GM21447 (cell line): ENCODE data around the gene FAM20B.

Source experiments
- ATAC-seq: cut with Tn5 transposase; IDR thresholded peaks from one replicate; pipeline ENCODE4 v1.9.1; 2021; ENCODE audit not compliant: unreplicated experiment

FAM20B gene

DNA sequence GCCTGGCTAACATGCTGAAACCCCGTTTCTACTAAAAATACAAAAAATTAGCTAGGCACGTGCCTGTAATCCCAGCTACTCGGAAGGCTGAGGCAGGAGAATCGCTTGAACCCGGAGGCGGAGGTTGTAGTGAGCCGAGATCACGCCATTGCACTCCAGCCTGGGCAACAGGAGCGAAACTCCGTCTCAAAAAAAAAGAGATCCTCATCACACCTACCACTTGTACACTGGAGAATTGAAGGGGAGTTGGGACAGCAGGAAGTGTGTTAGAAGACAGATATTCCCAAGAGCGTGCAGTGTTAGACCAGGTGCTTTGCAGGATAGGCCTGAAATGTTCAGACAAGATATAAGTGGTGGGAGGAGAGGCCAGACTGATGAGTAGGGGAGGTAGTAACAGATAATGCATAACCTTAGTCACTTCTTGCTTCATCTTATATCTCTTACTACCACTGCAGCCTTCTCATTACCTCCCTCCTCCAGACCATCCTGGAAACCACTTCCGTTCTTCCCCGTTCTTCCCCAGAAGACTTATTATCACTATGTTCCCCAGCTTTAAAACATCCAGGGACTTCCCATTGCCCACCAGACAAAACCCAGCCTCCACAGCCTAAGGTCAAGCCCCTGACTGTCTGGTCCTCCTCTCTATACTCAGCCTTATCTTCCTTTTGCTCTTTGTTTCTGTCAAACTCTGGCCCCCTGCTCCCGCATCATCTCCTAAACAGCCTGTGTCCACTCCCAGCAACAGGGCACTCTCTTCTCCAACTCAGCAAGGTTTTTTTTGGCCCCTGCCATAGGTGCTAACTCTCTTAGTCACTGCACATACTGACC is 21.3 kb downstream of the FAM20B start:
- no peak for ATAC-seq

DNA sequence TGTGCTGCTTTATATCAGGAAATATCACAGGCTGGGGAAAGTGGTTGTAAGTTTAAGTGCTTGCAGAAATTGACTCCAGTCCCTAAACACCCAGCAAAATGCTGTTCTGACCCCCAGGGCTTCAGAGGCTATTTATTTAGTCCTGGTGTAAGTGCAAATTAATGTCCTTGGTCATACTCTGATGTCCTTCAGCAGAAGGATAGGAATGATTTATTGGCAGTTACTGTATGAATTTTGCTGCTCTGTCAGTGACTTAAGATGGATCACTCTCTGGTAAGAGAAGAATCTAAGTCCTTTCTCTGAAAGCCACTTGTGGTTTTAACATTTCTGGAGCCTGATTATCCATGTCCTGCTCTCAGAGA is 21.9 kb downstream of the FAM20B start:
- no peak for ATAC-seq

DNA sequence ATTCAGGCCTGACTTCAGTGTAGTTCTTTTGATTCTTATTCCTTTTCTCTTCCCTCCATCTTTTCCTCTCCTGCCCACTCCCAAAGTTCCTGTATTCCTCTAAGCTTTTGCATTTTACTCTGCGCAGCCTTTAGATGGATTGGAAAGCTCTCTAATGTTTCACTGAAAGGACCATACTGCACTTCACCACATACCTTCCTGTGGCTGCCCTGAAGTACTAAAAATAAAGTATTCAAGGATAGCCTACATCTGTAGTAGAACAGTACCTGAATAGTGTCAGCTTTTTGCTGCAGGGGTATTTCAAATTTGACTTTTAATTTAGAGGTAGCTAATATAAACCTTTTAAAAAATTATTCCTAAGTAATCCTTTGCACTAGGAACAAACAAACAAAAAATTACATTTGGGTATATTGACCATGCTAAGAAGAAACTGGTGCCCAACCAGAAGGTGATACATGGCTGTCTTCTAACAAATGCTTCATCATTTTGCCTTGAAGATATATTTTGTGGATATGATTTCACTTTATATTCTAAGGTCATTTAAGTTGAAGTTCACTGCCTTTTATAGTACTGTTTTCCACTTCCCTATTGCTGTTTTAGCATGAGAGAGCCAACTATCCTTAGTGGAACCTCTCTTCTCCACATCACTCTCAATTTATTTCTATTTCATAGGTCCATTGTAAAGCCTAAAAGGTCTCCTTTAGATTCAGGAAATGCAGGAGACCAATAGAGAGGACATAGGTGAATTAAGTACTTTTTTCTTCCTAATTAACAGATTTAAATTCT is 22.8 kb downstream of the FAM20B start:
- ATAC-seq = no peak

DNA sequence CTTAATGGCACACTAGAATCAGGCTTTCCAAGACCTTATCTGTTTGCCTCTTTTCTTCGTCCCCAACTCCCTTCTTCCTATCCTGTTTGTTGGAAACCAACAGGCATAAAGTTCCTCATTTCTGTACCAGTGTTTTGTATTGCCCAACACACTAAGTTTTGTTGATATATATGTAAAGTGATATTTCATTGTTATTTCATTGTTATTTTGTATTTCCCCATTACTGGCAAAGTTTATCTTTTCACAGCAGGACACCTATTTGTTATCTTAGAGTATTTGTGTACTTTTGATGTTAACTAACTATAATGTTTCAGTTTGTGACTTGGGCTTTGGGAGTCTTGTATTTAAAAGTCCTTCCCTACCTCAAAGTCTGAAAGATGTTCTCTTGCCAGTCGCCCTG is 27.1 kb downstream of the FAM20B start:
- ATAC-seq = no peak

DNA sequence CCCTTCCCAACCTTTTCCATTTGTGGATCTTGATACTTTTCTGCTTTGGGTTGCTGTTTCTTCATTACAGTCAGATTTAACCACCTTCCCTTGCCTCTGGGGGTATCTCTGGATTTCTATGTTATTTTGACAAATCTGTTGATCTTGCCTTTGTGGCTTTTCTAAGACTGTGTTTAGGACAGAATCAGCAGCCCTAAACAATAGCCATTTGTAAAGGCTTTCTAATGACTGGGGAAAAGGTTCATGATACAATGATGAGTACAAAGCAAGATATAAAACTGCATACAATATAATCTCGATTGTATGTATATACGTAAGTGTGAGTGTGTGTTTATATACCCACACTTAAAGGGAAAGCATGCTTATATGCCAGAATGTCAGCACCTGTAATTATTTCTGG is 27.8 kb downstream of the FAM20B start:
- ATAC-seq = no peak

DNA sequence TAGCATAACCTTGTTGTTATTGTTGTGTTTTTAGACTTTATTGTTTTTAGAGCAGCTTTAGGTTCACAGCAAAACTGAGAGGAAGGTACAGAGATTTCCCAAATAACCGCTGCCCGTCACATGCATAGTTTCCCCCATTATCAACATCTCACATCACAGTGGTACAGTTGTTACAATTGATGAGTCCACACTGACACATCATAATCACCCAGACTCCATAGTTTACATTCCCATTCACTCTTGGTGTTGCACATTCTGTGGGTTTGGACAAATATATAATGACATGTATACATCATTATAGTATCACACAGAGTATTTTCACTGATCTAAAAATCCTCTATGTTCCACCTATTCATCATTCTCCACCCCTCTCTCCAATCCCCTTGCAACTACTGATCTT is 30.2 kb downstream of the FAM20B start:
- no peak for ATAC-seq

DNA sequence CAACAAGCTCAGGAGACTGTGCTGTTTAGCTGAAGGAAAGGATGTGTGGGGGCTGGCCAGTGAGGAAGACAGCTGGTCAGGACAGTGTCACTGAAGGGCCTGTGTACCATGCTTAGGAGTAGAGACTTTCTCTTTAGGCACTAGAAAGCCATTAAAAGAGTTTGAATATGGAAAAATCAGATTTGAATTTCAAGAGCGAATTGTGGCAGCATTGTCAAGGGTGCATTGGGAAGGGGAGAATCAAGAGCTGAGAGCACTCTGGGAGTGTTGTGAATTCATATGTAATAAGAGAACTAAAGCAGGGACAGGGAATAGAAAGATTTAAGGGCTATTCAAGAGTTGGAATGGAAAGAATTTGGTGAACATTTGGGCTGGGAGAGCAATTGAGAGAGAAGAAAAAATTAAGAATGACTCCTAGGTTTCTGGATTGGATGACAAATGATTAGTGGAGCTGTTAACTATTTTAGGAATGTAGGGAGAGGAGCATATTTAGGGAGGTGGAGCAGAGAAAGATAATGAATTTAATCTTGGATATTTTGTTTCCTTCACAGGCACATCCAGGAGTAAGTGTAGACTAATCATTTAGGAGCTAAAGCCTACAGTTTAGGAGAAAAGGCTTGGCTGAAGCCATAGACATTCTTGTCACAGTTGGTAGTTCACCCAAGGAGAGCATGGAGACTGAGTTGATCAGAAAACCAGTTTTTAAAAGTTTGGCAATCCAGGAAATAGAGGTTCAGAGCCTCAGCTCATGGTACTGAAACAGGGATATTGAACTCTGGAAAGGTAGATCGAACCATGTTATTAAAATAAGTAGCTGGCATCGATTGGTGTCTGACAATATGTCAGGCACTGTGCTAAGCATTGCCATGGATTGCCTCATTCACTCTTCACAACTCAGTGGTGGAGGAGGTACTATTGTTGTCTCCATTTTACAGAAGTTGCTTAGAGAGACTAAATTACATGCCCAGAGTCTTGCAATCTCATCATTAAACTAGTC is 33.1 kb downstream of the FAM20B start:
- ATAC-seq = no peak

DNA sequence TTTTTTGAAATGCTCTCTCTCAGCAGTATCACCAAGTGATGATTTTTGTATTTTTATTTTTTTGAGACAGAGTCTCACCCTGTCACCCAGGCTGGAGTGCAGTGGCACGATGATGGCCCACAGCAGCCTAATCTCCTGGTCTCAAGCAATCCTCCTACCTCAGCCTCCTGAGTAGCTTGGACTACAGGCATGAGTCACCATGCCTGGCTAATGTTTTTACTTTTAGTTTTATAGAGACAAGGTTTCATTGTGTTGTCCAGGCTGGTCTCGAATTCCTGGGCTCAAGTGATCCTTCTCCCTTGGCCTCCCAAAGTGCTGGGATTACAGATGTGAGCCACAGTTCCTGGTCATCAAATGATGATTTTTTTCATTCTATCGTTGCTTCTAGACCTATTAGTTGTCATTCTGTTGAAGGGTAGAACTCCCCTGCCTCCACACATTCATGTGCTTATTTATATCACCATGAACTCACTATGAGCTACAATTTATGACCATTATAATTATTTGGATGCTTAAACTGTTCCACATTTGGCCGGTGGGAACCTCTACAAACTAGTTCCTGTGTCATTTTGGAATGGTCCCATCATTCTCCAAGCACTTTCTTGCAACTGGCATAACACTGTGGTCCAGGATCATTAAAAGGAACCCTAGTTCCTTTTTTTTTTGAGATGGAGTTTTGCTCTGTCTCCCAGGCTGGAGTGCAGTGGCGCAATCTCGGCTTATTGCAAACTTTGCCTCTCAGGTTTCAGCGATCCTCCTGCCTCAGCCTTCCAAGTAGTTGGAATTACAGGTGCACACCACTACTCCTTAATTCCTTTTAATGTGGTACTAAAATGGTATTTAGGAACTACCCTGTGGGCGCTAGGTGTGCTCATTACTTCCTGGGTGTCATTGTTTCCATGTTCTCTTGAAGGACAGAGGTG is 35.9 kb downstream of the FAM20B start:
- ATAC-seq = no peak

DNA sequence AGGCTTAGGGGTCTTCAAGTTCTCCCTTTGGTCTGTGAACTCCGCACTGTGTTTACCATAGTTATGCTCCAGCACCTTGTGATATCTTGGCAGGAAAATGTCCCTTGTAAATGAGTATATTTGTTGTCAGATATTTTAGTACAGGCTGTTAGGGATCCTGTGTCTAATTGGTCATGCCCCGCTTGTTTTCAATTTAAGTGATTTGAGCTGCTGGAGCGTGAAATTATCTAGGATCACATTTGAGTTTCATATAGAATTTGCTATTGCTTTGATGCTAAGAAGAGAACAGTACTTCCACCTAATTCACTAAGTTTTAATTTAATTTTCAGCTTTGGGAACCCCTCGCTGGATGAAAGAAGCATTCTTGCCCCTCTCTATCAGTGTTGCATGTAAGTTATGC is 40.8 kb downstream of the FAM20B start:
- ATAC-seq = no peak

DNA sequence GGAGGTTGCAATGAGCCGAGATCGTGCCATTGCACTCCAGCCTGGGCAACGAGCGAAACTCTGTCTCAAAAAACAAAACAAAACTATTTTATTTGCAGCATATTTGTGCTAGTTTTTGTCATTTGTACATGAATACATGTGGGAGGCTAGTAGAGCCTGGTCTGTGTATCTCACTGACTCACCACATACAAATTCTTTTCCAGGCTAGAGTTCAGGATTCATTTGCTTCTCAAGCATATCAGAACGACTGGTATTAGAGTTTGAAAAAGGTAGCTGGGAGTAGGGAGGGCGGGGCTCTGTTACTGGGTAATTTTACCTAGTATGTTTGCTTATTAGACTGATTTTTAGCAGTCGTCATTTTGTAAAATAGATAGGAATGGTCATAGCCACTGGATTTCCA is 51.7 kb downstream of the FAM20B start:
- ATAC-seq = no peak

DNA sequence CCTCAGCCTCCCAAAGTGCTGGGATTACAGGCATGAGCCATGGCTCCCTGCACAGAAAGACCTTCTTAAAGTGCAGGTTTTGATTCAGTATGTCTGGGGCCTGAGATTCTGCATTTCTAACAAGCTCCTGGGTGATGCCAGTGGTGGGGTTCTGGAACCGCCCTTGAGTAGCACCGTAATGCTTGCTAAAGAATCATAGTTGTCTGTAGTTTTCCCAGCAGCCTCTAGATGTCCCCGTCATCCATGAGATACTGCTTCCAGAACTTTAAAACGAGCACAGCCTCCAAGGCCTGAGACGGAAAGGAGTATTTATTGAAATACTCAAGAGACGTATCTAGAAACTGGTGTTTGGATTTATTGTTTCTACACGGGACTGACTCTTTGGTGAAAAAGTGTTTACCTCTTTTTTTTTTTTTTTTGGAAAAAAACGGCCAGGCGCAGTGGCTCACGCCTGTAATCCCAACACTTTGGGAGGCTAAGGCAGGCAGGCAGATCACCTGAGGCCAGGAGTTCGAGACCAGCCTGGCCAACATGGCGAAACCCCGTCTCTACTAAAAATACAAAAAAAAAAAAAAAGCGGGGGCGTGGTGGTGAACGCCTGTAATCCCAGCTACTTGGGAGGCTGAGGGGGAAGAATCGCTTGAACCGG is 53.5 kb downstream of the FAM20B start:
- no peak for ATAC-seq

DNA sequence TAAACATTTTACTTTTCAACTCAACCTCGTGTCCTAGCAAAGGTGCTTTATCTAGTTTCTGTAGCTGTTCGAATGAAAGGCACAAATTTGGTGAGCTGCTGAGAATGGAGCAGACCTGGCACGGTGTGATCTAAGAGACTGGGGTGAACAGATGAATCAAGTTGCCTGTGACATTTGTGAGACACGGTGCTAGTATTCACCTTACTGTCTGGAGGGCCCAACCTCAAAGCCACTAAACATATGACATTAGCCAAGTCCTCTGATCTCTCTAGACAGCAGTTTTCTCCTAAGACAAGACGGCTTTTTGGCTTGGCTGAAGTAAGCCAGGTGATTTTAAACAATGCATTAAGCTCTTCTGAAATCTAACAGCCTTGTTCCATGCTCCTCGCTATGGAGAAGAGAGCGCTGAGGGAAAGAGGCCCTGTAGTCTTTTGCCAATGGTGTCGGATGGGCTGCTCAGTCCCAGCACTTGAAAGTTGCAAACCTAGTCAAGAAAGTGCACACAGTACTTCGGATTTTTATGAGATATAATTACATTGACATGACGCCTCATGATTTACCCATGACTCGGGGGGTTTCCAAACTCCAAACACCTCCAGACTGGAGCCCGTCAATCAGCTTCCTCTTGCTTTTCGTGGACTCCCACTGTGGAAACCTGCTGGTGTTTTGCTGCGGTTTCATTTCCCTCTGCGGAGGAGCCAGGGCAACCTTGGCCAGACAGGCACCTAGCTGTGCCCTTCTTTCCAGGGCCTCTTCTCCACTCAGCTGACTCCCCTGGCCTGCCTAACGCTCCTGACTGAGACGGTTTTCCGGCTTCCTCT is 55.4 kb downstream of the FAM20B start:
- peak; percentile 32 for ATAC-seq

DNA sequence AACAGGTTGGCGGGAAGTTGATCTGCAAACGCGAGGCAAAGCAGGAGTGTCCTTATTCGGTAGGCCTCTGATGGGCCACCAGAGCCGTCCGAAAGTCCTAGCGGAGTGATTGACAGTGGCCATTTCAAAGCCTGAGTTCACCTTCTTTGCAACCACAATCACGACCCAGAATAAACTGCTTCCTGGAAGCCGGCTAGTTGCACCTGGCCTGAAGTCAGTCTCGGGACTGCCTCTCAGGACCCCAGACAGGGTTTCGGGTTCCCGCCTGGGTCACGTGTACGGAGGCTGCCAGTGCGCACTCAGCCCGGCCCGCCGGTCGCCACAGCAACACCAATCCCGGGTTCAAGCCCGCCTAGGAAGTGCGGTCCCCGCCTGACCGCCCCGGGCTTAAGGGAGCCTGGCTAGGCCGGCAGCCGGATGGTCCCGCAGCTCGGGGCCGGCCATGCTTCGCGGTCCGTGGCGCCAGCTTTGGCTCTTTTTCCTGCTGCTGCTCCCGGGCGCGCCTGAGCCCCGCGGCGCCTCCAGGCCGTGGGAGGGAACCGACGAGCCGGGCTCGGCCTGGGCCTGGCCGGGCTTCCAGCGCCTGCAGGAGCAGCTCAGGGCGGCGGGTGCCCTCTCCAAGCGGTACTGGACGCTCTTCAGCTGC is 56.1 kb downstream of the FAM20B start, which contains the start of gene TOR3A:
TOR3A (plus strand) TSS at position 384 of the 646 bp plus-strand sequence; CDS start at position 443, 59 bp downstream.
- ATAC-seq = peak; percentile 81

DNA sequence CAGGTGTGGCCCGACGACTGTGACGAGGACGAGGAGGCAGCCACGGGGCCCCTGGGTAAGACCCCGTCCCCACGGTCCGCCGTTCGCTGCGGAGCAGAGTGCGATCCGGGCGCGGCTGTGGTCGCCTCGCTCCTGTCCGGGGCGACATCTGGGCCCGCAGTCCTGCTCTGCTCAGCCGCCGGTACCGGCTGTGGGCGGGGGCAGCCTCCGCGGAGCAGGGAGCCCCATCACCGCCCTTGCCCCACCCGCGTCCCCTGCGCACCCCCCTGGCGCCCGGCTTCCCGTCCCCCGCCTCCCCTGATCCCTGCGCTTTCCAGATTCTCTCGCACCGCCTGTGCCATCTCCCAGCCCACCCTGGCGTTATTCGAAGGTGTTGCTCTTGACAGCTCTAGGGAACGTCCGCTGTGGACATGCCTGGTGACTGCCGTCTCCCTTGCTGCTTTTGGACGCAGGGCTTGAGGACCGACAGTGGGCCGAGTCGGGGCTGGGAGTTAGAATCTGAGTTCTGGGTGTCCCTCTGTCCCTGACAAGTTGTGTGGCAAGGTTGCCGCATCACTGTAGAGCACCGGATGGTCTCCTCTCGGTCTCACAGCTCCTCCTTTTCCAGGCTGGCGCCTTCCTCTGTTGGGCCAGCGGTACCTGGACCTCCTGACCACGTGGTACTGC is 56.8 kb downstream of the FAM20B start:
- peak; percentile 6 for ATAC-seq

DNA sequence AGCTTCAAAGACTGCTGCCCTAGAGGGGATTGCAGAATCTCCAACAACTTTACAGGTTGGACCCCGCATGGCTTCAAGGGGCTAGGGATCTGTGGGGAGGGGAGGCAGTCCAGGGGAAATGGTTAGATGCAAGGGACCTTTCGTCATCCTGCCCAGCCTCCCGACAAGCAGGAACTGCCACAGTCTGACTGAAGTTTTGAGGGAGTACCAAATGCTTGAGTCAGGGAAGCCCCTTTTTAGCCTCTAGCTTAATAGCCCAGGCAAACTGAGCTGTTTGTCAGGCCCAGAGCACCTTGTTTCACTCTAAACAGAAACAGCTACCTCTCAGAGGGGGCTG is 57.3 kb downstream of the FAM20B start:
- ATAC-seq = no peak

DNA sequence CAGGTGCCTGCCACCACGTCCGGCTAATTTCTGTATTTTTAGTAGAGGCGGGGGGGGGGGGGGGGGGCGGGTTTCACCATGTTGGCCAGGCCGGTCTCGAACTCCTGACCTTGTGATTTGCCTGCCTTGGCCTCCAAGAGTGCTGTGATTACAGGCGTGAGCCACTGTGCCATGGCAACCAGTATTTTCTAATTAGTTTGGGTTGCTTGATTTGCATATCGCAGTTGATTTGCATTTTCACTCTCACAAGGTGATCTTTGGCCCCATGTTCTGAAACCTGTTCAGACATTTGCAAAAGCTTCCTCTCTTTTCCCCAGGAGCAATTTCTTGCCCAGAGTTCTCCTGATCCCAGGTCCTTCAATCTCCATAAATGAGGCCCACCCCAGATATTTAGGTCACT is 57.8 kb downstream of the FAM20B start:
- no peak for ATAC-seq

DNA sequence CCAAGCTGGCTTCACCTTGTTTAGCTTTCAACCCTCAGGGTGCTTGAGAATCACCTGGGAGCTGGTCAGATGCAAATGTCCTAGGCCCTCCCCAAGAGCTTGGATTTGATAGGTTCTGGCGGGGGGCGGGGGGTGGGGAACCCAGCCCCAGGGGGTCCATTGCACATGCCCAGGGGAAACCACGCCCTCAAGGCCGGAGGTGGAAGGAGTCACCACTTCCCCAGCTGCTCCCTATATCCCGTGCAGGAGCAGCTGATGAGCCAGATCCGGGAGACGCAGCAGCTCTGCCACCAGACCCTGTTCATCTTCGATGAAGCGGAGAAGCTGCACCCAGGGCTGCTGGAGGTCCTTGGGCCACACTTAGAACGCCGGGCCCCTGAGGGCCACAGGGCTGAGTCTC is 62.0 kb downstream of the FAM20B start:
- no peak for ATAC-seq
